NT2/D1 (cell line): ENCODE results near the gene CCDC24.

Source experiments
- SUZ12 ChIP-seq: IDR thresholded peaks from 2 replicates; pipeline ENCODE4 v1.6.1; 2011; ENCODE audit not compliant: insufficient read length, insufficient read depth; ENCODE audit errors: extremely low read depth
- YY1 ChIP-seq: IDR thresholded peaks from 2 replicates; pipeline ENCODE4 v1.6.1; 2011; ENCODE audit not compliant: insufficient read length, insufficient read depth

- TF ChIP-seq YY1 (no peak), SUZ12 (no peak)
Observed at GRCh38 chr1:43994071-43994470, 2.7 kb downstream of the CCDC24 start.
